ENCODE data around the gene HERC5.

DNA sequence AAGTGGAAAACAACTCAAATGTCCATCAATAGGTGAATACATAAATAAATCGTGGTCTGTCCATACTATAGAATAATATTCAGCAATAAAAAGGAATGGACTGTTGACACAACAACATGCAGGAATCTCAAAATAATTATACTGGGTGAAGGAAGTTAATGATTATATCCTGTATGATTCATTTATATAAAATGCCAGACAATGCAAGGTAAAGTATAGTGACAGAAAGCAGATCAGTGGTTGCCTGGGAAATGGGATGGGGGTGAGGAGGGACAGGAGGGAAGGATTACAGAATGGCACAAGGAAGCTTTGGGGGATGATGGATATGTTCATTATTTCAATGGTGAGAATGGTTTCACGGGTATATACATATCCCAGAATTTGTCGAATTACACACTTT, 54.3 kb downstream of the HERC5 start:
- TF ChIP-seq EZH2phosphoT487 (IDR thresholded peaks at IDR 0.05; ENCODE audit: insufficient read depth, low read depth) = no peak
- TF ChIP-seq EZH2 (IDR thresholded peaks at IDR 0.05; ENCODE audit: insufficient read depth, poor library complexity, severe bottlenecking) = no peak
